Stimulated activated CD8-positive, alpha-beta memory T cell treated with anti-CD3 and anti-CD28 coated beads, Interleukin-7, amount 100 ng/mL, for 48 hours (primary cell): ENCODE data around the gene OAF.

Source experiments
- DNase-seq, 2 donors: peaks; one replicate each; pipeline ENCODE4 v3.0.0-alpha.2; 2020; ENCODE audit warnings: low read depth in 1 of 2; ENCODE audit errors: extremely low read depth in 1 of 2

The OAF gene

DNA sequence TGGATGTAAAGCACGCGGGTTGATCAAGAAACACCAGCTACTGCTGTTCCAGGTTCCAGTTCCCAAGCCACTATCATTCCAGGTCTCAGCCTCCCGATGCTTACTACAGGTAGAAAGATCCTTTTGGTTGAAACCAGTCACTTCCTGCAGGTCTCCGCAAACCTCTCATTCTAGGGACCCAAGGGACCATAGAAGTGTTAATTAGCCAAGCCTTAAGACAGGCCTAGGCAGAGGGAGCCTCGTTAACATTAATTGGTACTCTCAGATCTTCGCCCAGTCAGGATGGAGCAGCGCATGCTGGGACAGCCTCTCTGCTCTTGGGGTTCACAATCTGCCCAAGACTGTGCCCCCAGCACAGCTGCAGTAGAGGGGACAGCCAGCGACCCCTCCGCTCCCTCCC, 11.2 kb upstream of the OAF start:
- no peak for DNase-seq

DNA sequence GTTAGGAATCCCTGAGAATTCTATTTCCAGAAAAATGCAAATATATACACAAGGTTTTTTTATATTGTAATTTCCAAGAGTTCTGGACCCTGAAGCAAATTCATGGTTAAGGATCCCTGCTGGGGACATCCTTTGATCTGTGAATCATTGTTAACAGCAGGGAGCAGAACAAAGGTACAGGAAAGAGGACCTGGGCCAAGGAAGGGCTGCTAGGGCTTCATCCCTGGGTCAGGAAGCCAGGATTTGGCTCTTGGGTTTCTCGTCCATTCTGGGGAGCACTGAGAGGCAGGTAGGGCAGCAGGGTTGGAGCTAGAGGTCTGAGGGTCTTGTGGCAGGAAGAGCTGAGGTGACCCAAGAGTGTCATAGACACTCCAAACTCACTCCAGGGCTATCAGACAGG, 10.2 kb upstream of the OAF start:
- DNase-seq: no peak

- no peak for DNase-seq
Observed at GRCh38 chr11:120201653-120202052, 9.2 kb upstream of the OAF start.

DNA sequence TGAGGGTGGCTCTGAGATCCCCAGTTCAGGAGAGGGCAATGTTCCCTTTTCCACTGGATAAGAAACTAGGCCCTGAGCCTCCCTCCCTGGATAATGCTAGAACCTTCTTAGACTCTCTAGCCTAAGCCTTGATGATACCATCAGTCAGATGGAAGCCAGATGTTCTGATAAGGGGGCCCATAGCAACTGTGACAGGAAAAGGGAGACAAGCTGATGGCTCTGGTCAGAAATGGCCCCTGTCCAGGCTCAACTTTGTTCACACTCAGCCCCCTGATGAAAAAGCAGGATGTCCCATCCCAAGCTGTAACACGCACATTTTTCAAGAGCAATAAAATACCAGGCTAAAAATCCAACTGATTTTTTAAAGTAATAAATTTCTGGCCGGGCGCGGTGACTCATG, 7.2 kb upstream of the OAF start:
- DNase-seq: no peak

DNA sequence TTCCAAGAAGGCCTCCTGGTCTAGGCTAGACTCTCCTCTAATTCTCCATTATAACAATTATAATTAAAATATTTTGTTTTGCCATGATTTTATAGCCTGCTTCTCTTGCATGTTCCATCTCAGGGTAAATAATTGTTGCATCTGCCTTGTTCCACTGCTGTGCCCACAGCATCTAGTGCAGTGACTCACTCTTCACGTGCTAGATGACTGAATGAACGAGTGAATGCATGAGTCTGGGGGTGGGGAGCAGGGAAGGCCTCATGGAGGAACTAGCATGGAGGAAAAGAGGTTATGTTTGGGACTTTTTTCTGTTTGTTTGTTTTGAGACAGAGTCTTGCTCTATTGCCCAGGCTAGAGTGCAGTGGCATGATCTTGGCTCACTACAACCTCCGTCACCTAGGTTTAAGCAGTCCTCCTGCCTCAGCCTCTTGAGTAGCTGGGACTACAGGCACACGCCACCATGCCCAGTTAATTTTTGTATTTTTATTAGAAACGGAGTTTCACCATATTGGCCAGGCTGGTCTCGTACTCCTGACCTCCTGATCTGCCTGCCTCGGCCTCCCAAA, 5.2 kb upstream of the OAF start:
- DNase-seq: no peak

DNA sequence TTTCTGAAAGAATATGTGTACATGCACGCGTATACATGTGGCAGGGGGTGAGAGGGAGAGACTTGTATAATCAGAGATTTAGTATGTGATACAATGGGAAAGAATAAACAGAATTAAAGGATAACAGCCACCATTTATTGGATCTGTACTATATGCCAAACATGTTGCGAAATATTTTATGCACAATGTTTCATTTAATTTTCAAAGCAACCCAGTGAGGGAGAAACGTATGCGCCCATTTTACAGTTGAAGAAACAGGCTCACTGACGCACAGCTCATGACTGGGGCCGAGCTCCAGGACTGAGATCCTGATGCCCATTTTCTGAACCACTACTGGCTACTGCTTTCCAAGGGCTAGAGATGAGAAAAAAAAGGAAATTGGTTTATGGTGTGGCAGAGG, 3.3 kb upstream of the OAF start:
- DNase-seq: no peak

GRCh38 chr11:120208001-120208441, 2.8 kb upstream of the OAF start:
- no peak for DNase-seq

GRCh38 chr11:120208777-120209176, 2.1 kb upstream of the OAF start:
- no peak for DNase-seq

DNA sequence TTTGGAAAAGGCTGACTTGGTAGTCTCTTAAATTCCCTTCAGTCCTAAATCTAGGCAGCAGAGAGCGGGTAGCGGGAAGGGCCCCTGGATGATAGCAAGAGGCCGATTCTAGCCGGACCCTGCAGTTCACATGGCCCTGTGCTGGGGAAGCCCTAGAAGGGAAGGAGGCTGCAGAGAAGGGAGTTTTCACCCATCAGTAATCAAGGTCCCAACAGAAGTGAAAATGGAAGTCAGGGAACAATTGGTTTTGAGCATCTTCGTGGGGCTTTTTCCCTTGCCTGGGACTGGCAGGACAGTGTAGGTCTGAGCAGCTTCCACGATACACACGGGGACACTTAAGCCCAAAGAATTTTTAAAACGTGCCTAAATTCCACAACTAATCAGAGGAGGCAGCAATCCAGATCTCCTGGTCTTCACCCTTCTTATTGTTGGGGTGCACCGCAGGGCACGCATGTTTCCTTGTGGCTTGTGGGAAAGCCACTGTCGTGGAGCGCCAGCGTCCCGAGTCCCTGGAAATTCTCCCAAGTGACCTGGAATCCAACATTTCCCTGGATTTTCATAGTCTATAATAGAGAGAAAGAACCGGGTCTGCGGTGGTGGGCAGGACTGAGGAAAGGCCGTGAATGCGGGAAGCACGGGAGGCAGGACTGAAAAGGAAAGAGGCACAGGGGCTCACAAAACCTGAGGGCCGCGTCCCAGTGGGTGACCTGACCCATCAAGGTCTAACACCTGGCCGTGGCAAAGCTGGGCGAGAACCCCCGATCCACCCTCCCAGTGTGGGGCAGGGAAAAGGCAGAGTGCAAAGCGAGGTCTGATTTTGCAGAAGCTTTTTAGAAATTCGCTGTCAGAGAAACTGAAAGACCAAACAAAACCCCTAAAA, 846 bp upstream of the OAF start:
- DNase-seq: no peak

- DNase-seq: no peak
Observed at GRCh38 chr11:120211522-120212258, 858 bp downstream of the OAF start.

DNA sequence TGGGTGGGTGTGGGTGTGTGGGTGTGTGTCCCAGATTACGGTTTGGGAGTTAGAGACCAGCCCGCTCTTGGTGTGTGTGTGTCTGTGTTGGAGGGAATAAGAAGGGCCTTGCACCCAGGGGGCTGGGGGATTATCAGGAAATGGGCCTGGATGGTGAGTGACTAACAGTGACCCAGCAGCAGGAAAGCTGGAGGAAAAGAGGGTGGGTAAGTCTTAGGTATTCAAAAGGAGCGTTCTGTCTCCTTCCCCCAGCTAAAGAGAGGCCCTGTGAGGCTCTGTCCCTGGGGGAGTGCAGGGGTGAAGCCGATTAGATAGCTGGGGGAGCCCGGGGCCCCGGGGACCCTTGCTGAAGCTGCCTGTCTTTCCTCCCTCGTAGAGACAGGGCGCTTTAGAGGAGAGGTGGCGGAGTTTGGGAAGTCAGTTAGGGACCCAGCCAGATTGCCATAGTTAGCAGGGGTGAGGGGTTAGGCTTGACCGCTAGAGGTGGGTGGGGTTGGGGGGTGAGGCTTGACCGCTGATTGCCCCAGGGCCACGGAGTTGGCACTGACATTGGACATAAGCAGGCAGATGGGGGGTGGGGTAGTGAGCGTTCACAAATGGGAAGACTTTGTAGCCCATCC, 1.5 kb downstream of the OAF start:
- no peak for DNase-seq

DNA sequence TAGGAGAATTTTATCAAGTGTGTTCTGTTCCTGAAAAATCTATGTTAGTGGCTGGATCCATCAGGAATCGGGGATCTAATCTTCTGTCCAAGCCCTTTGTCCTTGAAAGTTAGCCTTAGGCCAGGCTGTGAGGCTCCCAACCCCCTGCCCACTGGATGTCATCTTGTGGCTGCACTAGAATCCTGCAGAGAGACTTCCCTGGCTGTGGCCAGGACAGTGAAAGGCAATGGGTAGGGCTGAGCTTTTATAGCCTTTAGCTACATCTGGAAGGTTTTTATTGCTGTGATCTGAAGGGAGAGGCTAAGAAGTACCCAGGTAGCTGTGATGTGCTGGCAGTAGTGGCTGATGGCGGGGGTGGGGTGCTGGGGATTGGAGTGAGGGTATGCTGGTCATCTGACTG, 2.1 kb downstream of the OAF start:
- DNase-seq: no peak

GRCh38 chr11:120214581-120214980, 3.7 kb downstream of the OAF start:
- DNase-seq: no peak

- DNase-seq: no peak
Observed at GRCh38 chr11:120215634-120216033, 4.8 kb downstream of the OAF start.

DNA sequence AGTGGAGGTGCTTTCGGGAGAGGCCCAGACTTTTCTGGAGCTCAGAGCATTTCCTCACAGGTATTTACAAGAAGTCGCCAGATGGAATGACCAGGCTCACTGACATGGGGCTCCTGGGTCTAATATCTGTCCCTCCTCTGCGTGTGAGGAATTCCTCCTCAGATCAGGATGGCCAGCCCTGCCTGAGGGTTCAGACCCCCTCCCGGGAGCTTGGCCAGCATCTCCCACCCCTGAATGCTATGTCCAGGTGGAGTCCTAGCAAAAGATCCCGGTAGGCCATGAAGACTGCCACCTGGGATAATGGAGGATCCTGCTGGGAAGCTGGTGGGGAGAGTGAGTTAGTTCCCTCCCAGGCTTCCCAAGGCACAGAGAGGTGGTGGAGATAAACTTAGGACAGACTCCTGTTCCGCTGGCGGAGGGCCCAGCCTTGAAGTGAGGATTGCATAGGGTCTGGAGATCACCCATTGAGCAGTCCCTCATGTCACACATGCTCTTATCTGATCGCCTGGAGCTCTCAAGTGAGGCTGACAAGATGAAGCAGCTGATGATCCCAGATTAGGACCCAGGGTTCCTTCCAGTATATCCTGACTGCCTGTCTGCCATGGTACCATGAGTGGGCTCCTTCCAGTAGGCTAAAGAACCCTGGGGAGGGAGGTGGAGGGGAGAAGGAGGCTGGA, 5.7 kb downstream of the OAF start:
- no peak for DNase-seq

DNA sequence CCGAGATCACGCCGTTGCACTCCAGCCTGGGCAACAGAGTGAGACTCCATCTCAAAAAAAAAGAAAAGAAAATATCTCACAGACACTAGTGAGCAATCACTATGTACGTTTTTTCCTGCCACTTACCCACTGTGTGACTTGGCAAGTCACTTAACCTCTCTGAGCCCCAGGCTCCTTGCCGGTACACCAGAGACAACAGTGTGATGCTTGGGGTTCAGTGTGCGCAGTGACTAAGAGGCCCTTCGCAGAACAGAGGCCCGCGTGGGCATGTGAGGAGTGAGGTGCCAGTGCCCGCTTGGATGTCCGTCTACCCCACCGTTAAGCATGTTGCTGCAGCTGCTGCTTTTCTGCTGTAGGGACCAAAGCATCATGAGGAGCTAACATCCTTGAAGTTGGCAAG, 6.7 kb downstream of the OAF start:
- no peak for DNase-seq

DNA sequence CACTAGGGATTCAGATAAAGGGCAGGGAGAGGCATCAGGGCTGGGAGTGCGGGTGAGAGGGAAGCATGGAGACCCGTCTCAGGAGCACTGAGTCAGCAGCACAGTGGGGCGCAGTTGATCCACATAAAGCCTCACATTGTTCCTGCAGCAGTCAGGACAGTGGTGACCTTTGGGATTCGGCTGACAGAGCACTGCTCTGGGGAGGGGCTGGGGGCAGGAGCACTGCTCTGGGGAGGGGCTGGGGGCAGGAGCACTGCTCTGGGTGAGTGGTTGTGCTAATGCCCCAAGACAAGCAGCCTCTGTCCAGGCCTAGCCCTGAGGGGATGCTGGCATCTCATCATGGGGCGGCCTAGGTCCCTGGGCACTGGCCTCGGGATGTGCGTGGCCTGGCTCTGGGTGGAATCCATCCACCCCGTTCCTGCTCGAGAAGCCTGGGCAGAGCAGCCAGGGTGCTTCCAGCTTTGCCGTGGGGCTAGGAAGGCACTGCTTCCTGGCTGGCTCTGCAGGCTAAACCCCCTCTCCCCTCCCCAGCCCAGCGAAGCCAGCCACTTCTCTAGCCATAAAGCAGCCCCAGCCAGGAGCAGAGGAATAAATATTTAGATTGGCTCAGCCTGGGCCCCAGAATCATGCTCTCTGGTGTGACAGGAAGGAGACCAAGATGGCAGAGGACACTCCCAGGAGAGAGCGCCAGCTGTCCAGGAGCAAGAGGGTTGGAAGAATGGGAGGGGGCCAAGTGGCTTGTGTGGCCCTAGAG, 7.3 kb downstream of the OAF start:
- DNase-seq: no peak

DNA sequence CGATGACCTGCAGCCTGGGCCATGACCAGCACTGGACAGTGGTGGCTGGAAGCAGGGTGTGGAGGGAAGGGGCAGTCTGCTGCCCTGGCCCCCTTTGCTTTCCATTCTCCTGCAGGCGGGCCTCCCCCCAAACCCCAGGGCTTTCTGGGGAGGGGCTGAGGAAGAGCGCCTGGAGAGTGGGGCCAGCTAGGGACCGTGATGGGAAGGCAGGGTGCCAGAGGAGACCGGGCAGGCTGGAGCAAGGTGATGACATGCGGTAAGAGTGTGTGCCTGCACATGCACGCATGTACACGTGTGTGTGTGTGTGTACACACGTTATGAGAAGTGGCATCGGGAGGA, 7.8 kb downstream of the OAF start:
- DNase-seq: no peak

DNA sequence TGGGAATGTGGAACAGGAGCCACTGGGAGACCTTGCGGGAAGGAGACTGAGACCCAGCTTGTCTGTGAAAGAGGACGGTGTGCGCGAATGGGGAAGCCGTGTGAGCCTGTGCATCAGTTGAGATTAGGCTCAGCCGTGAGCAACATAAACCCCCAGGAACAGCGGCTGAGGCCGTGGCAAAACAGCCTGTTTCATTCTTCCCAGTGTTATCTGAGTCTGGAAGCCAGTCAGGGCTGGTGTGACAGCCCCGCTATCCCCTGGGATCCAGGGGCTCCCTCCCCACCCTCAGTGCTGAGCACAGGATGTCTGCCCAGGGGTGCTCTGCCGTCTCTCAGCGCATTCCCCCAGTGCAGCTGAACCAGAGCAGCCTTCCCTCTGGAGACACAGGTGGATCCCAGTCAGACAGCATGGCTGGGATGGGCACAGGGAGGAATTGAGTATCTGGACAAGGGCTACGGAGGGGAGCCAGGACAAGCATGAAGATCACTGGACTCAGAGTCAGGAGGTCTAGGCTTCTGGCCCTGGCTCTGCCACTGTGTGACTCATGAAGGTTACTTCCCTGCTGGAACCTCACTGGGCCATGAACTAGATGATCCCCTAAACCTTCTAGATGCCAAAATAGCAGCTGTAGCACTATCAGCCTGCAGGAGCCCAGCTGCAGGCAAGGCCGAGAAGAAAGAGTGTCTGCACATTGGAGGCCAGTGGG, 8.6 kb downstream of the OAF start:
- DNase-seq: no peak
